WTC11 (cell line): ENCODE measurements around the gene NETO2. TPM values are rescaled to one million over a fixed set of nuclear protein-coding genes. Genes with fewer than 3 reads are reported as not detected.

ENCODE experiments used
- ATAC-seq: fragments of 200-7000 bp; cut with Tn5 transposase; 2 replicates; pipeline ENCODE4 v1.10.0; 2021; ENCODE audit warnings: mild to moderate bottlenecking, moderate library complexity
- CTCF ChIA-PET: fragments of 300-600 bp; sonication (Branson Sonifier 250); formaldehyde crosslinking; loops from one replicate; lab custom pipeline; 2021; ENCODE audit warnings: antibody characterized with exemption; lab: Charles Lee
- POLR2A ChIA-PET: fragments of 350-600 bp; sonication (Branson Sonifier 250); formaldehyde crosslinking; loops from one replicate; lab custom pipeline; 2021; ENCODE audit warnings: antibody characterized with exemption; lab: Charles Lee
- DNase-seq: peaks from one replicate; pipeline ENCODE4 v3.0.0; 2021; ENCODE audit warnings: low spot score
- H3K27ac Mint-ChIP-seq: 2 replicates; pipeline ENCODE4 v1.8.0; 2021; ENCODE audit warnings: mixed read lengths
- H3K27me3 Mint-ChIP-seq: 2 replicates; pipeline ENCODE4 v1.8.0; 2021; ENCODE audit warnings: low read depth, mild to moderate bottlenecking, moderate library complexity, mixed read lengths
- H3K36me3 Mint-ChIP-seq: 2 replicates; pipeline ENCODE4 v1.8.0; 2021; ENCODE audit warnings: mixed read lengths
- H3K4me1 Mint-ChIP-seq: 2 replicates; pipeline ENCODE4 v1.8.0; 2022; ENCODE audit warnings: mixed read lengths
- H3K4me3 Mint-ChIP-seq: 2 replicates; pipeline ENCODE4 v1.8.0; 2021; ENCODE audit warnings: mild to moderate bottlenecking, moderate library complexity, mixed read lengths
- H3K9me3 Mint-ChIP-seq: 2 replicates; pipeline ENCODE4 v1.8.0; 2021; ENCODE audit warnings: mixed read lengths
- ATF1 ChIP-seq: sonication (generic); formaldehyde crosslinking; IDR thresholded peaks from 2 replicates; pipeline ENCODE4 v1.8.1; 2023; ENCODE audit warnings: mild to moderate bottlenecking, moderate library complexity, missing genetic modification reagents
- ATF6 ChIP-seq: sonication (generic); formaldehyde crosslinking; IDR thresholded peaks from 2 replicates; pipeline ENCODE4 v1.8.1; 2023; ENCODE audit warnings: mild to moderate bottlenecking, missing genetic modification reagents
- CREB1 ChIP-seq: sonication (generic); formaldehyde crosslinking; IDR thresholded peaks from 2 replicates; pipeline ENCODE4 v1.8.0; 2023; ENCODE audit warnings: mild to moderate bottlenecking, missing genetic modification reagents
- FOXP1 ChIP-seq: sonication (generic); formaldehyde crosslinking; IDR thresholded peaks from 2 replicates; pipeline ENCODE4 v1.8.0; 2022; ENCODE audit warnings: missing genetic modification reagents, mild to moderate bottlenecking, moderate library complexity, borderline replicate concordance
- GABPB1 ChIP-seq: sonication (generic); formaldehyde crosslinking; IDR thresholded peaks from 2 replicates; pipeline ENCODE4 v1.8.1; 2023; ENCODE audit warnings: mild to moderate bottlenecking, missing genetic modification reagents
- IRF2 ChIP-seq: sonication (generic); formaldehyde crosslinking; IDR thresholded peaks from 2 replicates; pipeline ENCODE4 v1.8.0; 2022; ENCODE audit warnings: low read depth, missing genetic modification reagents, borderline replicate concordance
- KAT7 ChIP-seq: sonication (generic); formaldehyde crosslinking; IDR thresholded peaks from 2 replicates; pipeline ENCODE4 v1.8.1; 2023; ENCODE audit warnings: missing genetic modification reagents, mild to moderate bottlenecking, borderline replicate concordance
- MYBL2 ChIP-seq: sonication (generic); formaldehyde crosslinking; IDR thresholded peaks from 2 replicates; pipeline ENCODE4 v1.8.1; 2023; ENCODE audit warnings: mild to moderate bottlenecking, moderate library complexity, missing genetic modification reagents
- NFATC4 ChIP-seq: fragments of 250-450 bp; sonication (Bioruptor Pico); IDR thresholded peaks from 2 replicates; pipeline ENCODE4 v1.9.0; 2021; ENCODE audit warnings: mild to moderate bottlenecking
- NR1H2 ChIP-seq: sonication (generic); formaldehyde crosslinking; IDR thresholded peaks from 2 replicates; pipeline ENCODE4 v1.9.0; 2021; ENCODE audit warnings: mild to moderate bottlenecking, moderate library complexity, missing genetic modification reagents
- TEAD1 ChIP-seq: sonication (generic); formaldehyde crosslinking; IDR thresholded peaks from 2 replicates; pipeline ENCODE4 v1.8.0; 2022; ENCODE audit warnings: mild to moderate bottlenecking, missing genetic modification reagents
- TP53 ChIP-seq: sonication (generic); formaldehyde crosslinking; IDR thresholded peaks from 2 replicates; pipeline ENCODE4 v1.8.1; 2023; ENCODE audit warnings: mild to moderate bottlenecking, missing genetic modification reagents
- ZBTB21 ChIP-seq: sonication (generic); formaldehyde crosslinking; IDR thresholded peaks from 2 replicates; pipeline ENCODE4 v1.8.1; 2023; ENCODE audit warnings: mild to moderate bottlenecking, missing genetic modification reagents, borderline replicate concordance
- ZNF416 ChIP-seq: fragments of 250-450 bp; sonication (Bioruptor Pico); IDR thresholded peaks from 2 replicates; pipeline ENCODE4 v1.9.0; 2021; ENCODE audit warnings: mild to moderate bottlenecking, inconsistent platforms
- total RNA-seq: library from RNA; stranded (reverse); gene quantifications from 3 replicates; pipeline ENCODE4 v1.2.3, GENCODE V29; 2021
- TF ChIP-seq, protein P1 (sequence below): sonication (generic); formaldehyde crosslinking; IDR thresholded peaks from 2 replicates; pipeline ENCODE4 v1.8.1; 2022; ENCODE audit warnings: mild to moderate bottlenecking, missing genetic modification reagents, moderate library complexity, borderline replicate concordance
- TF ChIP-seq, protein P2 (sequence below): sonication (generic); formaldehyde crosslinking; IDR thresholded peaks from 2 replicates; pipeline ENCODE4 v1.8.0; 2022; ENCODE audit warnings: mild to moderate bottlenecking, missing genetic modification reagents
- TF ChIP-seq, protein P3 (sequence below): fragments of 250-450 bp; sonication (Bioruptor Pico); IDR thresholded peaks from 2 replicates; pipeline ENCODE4 v1.9.0; 2021; ENCODE audit warnings: mild to moderate bottlenecking
- TF ChIP-seq, protein P4 (sequence below): sonication (generic); formaldehyde crosslinking; IDR thresholded peaks from 2 replicates; pipeline ENCODE4 v1.8.1; 2022; ENCODE audit warnings: low read depth, mild to moderate bottlenecking, moderate library complexity, missing genetic modification reagents, borderline replicate concordance

NETO2 gene
- total RNA-seq, 1 experiment from 2014 or later = 21.8 TPM

GRCh38 chr16:47063011-47063724 lies 80.6 kb downstream of the NETO2 start:
- no peak overlapping the region for H3K4me3 Mint-ChIP-seq
- DNase-seq (no peak), ATAC-seq (no peak)
- no peak overlapping the region for H3K27ac Mint-ChIP-seq
- no peaks in the 10 kb centered on the region for H3K27me3 Mint-ChIP-seq
- POLR2A ChIA-PET = no interaction called here
- CTCF ChIA-PET = interaction anchor here (1.9 kb wide), 1 partner anchor 26 kb away, joined by 7 read pairs; no protein-coding TSS in a partner anchor
- TF ChIP-seq IRF2 (CRISPR knock-in tag) = no peak
- TF ChIP-seq ZBTB21 (CRISPR knock-in tag) = no peak
- no peak for TF ChIP-seq FOXP1 (CRISPR knock-in tag)
- no peak for TF ChIP-seq KAT7
- TF ChIP-seq, protein P1, sequence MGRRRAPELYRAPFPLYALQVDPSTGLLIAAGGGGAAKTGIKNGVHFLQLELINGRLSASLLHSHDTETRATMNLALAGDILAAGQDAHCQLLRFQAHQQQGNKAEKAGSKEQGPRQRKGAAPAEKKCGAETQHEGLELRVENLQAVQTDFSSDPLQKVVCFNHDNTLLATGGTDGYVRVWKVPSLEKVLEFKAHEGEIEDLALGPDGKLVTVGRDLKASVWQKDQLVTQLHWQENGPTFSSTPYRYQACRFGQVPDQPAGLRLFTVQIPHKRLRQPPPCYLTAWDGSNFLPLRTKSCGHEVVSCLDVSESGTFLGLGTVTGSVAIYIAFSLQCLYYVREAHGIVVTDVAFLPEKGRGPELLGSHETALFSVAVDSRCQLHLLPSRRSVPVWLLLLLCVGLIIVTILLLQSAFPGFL (CRISPR knock-in tag) = no peak
- TF ChIP-seq, protein P2, sequence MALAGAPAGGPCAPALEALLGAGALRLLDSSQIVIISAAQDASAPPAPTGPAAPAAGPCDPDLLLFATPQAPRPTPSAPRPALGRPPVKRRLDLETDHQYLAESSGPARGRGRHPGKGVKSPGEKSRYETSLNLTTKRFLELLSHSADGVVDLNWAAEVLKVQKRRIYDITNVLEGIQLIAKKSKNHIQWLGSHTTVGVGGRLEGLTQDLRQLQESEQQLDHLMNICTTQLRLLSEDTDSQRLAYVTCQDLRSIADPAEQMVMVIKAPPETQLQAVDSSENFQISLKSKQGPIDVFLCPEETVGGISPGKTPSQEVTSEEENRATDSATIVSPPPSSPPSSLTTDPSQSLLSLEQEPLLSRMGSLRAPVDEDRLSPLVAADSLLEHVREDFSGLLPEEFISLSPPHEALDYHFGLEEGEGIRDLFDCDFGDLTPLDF (CRISPR knock-in tag) = no peak
- no peak for TF ChIP-seq MYBL2 (CRISPR knock-in tag)
- no peak for TF ChIP-seq TP53
- TF ChIP-seq CREB1 = no peak
- TF ChIP-seq GABPB1 (CRISPR knock-in tag) = no peak
- TF ChIP-seq, protein P3, sequence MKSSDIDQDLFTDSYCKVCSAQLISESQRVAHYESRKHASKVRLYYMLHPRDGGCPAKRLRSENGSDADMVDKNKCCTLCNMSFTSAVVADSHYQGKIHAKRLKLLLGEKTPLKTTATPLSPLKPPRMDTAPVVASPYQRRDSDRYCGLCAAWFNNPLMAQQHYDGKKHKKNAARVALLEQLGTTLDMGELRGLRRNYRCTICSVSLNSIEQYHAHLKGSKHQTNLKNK (CRISPR knock-in tag) = no peak
- TF ChIP-seq ATF1 (CRISPR knock-in tag) = no peak
- TF ChIP-seq ZNF416 (CRISPR knock-in tag) = no peak
- TF ChIP-seq NFATC4 = no peak
- TF ChIP-seq, protein P4, sequence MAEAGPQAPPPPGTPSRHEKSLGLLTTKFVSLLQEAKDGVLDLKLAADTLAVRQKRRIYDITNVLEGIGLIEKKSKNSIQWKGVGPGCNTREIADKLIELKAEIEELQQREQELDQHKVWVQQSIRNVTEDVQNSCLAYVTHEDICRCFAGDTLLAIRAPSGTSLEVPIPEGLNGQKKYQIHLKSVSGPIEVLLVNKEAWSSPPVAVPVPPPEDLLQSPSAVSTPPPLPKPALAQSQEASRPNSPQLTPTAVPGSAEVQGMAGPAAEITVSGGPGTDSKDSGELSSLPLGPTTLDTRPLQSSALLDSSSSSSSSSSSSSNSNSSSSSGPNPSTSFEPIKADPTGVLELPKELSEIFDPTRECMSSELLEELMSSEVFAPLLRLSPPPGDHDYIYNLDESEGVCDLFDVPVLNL (CRISPR knock-in tag) = no peak
- H3K9me3 Mint-ChIP-seq = peaks cover 16% of the 10 kb centered on the region
- H3K4me1 Mint-ChIP-seq = 0 out of 2 replicates have a peak, but pooled peaks cover 2% of the 10 kb centered on the region
- no peaks in the 10 kb centered on the region for H3K36me3 Mint-ChIP-seq

DNA sequence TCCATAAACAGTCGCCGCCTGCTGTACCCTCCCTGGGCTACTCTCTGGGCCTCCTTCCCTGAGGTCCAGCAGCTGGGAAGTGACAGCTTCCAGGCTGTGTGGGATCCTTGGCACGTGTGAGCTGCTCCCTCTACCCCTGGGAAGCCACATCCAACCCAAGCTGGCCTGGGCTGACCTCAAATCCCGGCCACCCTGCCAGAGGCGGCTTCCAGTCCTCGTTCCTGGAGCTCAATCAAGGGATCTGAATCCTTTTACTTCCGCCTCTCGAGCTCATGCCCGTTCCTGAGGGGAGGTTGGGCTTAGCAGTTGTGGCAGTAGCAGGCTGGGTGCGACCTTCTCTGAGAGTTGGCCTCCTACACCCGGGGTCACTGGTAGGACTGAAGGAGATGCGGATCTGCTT lies 82.5 kb downstream of the NETO2 start:
- no peak for ATAC-seq
- H3K4me1 Mint-ChIP-seq = no peaks in the 10 kb centered on the region
- H3K27ac Mint-ChIP-seq = no peak overlapping the region
- POLR2A ChIA-PET = interaction anchor here (0.9 kb wide), 1 partner anchor 14 kb away, joined by 3 read pairs; no protein-coding TSS in a partner anchor
- CTCF ChIA-PET = interaction anchor here (1.1 to 2.7 kb wide), 3 partner anchors 10 to 1104 kb away, joined by 3 to 10 read pairs (median 4); no protein-coding TSS in a partner anchor
- no peaks in the 10 kb centered on the region for H3K36me3 Mint-ChIP-seq
- H3K9me3 Mint-ChIP-seq = peaks cover 16% of the 10 kb centered on the region
- H3K27me3 Mint-ChIP-seq = no peaks in the 10 kb centered on the region
- no peak for DNase-seq
- H3K4me3 Mint-ChIP-seq = no peak overlapping the region
- TF ChIP-seq TP53 (no peak), GABPB1 (CRISPR knock-in tag) (no peak), TEAD1 (no peak), ATF6 (CRISPR knock-in tag) (no peak), NR1H2 (no peak)
